KOPT-K1 (cell line): ENCODE results near the gene GOLGA5.
"Not testable (repeated sequence)": the region's sequence is repeated elsewhere in the genome, so short reads cannot be mapped to it uniquely, and the experiment has no call there.

Experiments used
- H3K27ac ChIP-seq: fragments of 200-600 bp; sonication (generic); 2 replicates; pipeline ENCODE4 v1.5.1; 2016; ENCODE audit warnings: antibody characterized with exemption, mild to moderate bottlenecking, low read depth, low read length; ENCODE audit not compliant: poor library complexity, severe bottlenecking
- H3K36me3 ChIP-seq: fragments of 200-600 bp; sonication (generic); 2 replicates; pipeline ENCODE4 v1.5.1; 2017; ENCODE audit warnings: antibody characterized with exemption, mild to moderate bottlenecking, low read length, moderate library complexity; ENCODE audit not compliant: insufficient read depth
- H3K9me3 ChIP-seq: fragments of 200-600 bp; sonication (generic); 2 replicates; pipeline ENCODE4 v1.5.1; 2017; ENCODE audit warnings: antibody characterized with exemption, low read length, mild to moderate bottlenecking; ENCODE audit not compliant: insufficient read depth, poor library complexity, severe bottlenecking

Gene GOLGA5

DNA sequence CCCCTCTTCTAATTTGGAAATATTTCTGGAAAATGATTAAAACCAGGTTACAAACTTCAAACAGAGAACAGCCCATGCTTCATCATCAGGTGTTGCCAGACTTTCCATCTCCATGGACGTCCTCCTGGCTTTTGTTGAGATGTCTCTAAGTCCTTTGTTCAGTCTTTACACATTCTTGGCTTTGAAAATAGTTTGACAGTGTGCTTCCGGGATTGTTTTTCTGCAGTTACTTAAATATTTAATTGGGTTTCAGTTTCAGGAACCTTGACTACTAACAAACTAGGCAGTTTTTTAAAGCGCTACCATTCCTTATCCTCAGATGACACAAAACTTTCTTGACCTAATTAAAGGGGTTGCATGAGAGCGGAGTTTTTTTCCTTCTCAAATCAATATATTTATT, 47.8 kb downstream of the GOLGA5 start:
- no peak overlapping the region for H3K27ac ChIP-seq
- no peaks in the 10 kb centered on the region for H3K9me3 ChIP-seq
- peaks cover 40% of the 10 kb centered on the region for H3K36me3 ChIP-seq

DNA sequence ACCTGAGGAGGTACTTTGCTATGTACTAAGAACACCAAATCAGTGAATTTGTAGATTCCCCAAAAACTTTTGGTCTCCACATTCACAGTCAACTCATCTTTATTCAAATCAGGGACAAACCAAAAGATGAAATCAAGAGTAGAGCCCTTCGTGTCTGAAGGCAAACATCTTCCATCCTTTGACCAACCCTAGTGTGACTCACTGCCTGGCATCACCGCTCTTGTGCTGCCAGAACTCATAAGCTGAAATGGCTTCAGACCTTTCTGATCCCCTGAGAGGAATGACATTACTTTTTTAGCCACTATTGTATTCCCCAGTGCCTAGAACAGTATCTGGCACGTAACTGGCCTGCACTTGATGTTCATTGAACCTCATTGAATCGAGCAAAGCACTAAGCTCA, 50.1 kb downstream of the GOLGA5 start:
- H3K9me3 ChIP-seq, result no peaks in the 10 kb centered on the region
- no peak overlapping the region for H3K27ac ChIP-seq

DNA sequence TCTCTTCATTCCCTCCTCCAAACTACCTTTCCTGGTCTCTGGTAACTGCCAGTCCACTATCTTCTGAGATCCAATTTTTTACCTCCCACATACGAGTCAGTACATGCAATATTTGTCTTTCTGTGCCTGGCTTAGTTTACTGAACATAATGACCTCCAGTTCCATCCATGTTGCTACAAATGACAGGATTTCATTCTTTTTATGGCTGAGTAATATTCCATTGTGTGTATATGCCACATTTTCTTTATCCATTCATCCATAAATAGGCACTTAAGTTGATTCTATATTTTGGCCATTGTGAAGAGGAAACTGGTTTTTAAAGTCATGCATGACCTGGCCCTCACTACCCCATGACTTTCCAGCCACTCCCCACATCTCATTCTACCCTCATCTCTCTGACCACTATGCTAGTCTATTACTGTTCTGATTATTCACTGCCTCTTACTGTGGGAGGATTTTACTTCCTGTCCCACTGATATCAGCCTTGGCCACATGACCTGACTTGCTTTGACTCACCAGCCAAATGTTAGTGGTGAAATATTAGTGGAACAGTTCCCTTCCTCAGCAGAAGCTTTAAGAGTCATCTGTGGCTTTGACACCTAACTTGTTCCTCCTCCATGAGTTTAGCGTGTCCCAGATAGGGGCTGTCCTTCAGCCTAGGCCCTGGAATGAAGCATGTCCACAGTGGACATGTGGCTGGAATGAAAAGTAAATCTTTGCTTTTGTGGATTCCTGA, 52.2 kb downstream of the GOLGA5 start:
- H3K36me3 ChIP-seq, result no peaks in the 10 kb centered on the region
- H3K27ac ChIP-seq, result peak overlapping the region; percentile 48
- H3K9me3 ChIP-seq, result peaks cover 9% of the 10 kb centered on the region

More for the DNA sequence above, 50.1 kb downstream of the GOLGA5 start:
- peaks cover 19% of the 10 kb centered on the region for H3K36me3 ChIP-seq

DNA sequence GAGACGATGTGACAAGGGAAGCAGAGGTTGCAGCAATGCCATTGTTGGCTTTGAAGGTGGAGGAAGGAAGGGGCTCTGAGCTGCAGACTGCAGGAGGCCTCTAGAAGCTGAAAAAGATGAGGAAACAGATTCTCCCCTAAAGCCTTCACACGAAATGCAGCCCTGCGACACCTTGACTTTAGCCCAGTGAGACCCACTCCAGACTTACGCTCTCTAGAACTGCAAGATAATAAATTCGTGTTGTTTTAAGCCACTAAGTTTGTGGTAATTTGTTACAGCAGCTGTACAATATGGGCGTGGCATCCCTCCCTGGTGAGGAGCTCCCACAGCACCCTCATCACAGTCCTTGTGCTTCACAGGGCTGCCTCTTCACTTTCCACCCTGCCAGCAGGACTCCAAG, 53.2 kb downstream of the GOLGA5 start:
- H3K9me3 ChIP-seq, result peaks cover 9% of the 10 kb centered on the region
- H3K27ac ChIP-seq, result peak overlapping the region; percentile 48
- H3K36me3 ChIP-seq, result no peaks in the 10 kb centered on the region

DNA sequence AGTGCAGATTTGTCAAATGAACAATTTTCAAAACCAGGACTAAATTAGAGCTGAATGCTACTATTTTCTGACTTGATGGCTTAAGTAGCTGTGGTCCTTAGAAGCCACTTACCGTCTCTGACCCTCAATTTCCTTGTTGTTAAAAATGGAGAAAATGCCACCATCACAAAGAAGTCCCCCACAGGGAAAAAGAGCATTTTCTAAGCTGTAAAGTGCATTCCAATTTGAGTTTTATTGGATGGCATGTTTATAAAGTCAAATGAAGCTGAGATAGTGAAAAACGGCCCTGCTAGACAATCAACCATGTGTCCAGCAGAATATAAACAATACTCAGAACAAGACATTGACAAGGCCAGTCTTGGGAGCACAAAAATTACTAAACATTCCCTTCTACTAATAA, 53.6 kb downstream of the GOLGA5 start:
- no peaks in the 10 kb centered on the region for H3K36me3 ChIP-seq
- peak overlapping the region; percentile 48 for H3K27ac ChIP-seq

DNA sequence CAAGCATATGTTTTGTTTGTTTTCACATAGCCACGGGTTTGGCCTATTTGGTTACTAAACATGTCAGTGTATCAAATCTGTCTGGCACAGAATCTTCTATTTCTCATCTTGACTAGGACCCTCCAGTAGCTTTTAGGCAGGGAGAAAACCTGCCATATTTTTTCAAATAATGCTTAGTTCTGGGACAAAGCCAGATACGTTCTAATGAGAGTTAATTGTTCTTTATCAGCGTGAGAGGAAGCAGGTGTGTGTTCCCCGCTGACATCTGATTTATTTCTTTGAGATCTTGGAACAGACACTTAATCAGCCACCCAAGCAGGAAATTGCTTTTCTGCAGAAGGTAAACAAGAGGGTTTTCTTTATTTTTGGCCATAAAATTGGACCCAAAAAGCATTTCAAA, 54.8 kb downstream of the GOLGA5 start:
- peak overlapping the region; percentile 48 for H3K27ac ChIP-seq
- H3K36me3 ChIP-seq, result no peaks in the 10 kb centered on the region
- H3K9me3 ChIP-seq, result peaks cover 9% of the 10 kb centered on the region

More for the DNA sequence above, 53.6 kb downstream of the GOLGA5 start:
- H3K9me3 ChIP-seq, result peaks cover 9% of the 10 kb centered on the region

DNA sequence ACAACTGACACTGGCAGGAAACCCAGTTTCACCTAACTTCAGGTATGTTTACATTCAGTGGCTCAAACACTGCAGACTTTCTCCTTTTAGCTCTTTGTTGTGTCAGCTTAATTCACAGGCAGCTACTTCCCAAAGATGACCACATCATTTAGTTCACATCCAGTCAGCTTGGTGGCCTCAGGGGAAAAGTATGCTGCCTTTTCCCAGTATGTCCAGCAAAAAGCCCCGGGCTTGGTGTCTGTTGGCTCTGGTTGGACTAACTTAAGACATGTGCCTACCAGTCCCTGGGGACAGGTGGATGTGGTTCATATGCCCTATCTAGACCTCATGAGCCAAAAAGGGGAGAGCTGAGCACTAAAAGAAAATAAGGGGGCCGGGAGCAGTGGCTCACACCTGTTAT, 56.4 kb downstream of the GOLGA5 start:
- no peak overlapping the region for H3K27ac ChIP-seq
- H3K9me3 ChIP-seq, result peaks cover 9% of the 10 kb centered on the region
- H3K36me3 ChIP-seq, result no peaks in the 10 kb centered on the region

DNA sequence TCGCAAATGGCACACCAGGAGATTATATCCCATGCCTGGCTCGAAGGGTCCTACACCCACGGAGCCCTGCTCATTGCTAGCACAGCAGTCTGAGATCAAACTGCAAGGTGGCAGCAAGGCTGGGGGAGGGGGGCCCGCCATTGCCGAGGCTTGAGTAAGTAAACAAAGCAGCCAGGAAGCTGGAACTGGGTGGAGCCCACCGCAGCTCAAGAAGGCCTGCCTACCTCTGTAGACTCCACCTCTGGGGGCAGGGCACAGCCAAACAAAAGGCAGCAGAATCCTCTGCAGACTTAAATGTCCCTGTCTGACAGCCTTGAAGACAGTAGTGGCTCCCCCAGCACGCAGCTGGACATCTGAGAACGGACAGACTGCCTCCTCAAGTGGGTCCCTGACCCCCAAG, 59.0 kb downstream of the GOLGA5 start:
- not testable (repeated sequence) for H3K36me3 ChIP-seq, H3K9me3 ChIP-seq
- peak overlapping the region; percentile 61 for H3K27ac ChIP-seq

DNA sequence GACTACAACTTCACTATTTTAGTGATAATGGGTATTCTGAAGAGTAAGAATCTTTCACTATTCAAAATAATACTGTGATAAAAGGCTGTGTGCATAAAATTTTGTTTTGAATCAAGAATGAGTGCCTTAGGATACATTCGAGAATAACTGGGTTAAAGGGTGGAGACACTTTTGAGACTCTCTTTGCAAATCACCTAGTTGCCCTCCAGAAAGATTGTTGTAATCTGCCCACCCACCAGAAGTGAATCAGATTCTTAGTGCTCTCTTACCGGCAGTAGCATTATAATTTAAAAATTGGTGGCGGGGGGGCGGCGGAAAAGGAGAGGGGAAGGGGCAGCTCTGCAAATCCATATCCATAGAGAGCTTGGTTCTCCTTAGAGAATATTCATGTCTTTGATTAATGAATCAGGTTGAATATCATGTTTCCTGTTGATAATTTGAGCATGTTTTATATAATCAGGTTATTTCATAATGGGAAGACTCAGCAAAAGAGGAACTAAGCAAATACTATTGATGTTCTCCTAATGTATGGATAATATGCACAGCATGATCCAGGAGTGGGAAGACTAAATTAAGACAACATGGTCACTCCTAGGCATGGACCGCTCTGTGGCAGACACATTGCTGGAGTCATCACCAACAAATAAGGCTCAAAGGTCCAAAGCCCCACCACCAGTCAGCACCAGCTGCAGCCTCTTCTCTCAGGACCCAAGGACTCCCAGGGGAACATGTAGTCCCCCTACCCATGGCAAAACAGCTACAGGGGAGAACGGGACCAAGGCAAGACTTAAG, 66.1 kb downstream of the GOLGA5 start:
- no peaks in the 10 kb centered on the region for H3K36me3 ChIP-seq
- no peaks in the 10 kb centered on the region for H3K9me3 ChIP-seq
- no peak overlapping the region for H3K27ac ChIP-seq

DNA sequence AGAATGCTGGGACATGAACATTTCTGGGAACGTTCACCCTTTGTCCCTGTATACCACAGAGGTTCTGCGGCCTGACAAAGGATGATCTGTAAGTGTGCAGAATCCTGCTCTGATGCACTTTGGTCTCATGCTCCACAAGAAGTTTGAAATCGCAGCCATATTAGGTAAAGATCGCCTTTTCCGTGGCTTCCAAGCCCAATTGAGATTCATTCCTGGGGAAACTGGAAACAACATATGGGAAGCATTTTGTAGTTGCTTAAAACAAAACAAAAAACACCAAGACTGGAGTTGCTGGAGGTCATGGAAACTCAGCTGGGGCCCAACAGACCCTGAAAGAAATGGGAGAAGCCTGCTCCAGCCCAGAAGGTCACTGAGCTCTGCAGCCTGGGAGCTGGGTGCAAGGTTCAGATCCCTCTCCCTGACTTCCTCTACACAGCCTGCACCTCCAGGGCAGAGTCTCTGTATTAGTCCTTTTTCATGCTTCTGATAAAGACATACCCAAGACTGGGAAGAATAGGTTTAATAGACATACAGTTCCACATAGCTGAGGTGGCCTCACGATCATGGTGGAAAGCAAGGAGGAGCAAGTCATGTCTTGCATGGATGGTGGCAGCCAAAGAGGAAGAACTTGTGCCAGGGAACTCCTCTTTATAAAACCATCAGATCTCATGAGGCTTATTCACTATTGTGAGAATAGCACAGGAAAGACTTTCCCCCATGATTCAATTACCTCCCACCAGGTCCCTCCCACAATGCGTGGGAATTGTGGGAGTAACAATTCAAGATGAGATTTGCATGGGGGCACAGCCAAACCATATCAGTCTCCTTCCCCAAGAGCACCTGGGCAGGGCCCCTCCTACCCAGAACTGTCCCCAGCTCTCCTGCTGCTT, 68.0 kb downstream of the GOLGA5 start:
- Histone ChIP-seq H3K36me3 (no peaks in the 10 kb centered on the region), H3K9me3 (peaks cover 7% of the 10 kb centered on the region)

DNA sequence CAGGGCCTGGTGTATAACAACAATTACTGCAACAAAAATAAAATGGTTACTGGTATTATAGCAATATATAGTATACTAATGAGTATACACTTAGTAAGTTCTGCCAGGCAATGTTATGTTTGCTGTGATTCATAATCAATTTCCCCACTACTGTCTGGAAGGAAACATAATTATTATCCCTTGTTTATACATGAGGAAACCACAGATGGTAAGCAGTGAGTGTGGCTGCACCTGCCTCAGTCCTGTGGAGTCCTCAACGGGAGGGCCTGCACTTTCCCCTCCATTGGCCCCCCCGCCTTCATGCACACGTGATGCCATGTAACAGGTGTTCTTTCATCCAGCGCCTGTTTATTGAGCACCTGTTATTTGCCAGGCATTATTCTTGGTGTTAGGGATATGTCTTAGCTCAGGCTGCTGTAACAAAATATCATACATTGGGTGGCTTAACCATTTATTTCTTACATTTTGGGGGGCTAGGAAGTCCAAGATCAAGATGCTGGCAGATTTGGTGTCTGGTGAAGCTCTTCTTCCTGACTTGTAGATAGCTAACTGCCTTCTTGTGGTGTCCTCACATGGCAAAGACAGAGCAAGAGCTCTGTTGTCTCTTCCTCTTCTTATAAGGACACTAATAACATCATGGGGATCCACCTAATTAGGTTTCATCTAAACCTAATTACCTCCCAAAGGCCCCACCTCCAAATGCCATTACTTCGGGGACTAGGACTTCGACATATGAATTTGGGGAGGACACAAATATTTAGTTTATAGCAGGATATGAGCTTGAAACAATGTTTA, 69.4 kb downstream of the GOLGA5 start:
- Histone ChIP-seq H3K9me3 (peaks cover 7% of the 10 kb centered on the region), H3K27ac (no peak overlapping the region), H3K36me3 (no peaks in the 10 kb centered on the region)

More for the DNA sequence above, 68.0 kb downstream of the GOLGA5 start:
- no peak overlapping the region for H3K27ac ChIP-seq

DNA sequence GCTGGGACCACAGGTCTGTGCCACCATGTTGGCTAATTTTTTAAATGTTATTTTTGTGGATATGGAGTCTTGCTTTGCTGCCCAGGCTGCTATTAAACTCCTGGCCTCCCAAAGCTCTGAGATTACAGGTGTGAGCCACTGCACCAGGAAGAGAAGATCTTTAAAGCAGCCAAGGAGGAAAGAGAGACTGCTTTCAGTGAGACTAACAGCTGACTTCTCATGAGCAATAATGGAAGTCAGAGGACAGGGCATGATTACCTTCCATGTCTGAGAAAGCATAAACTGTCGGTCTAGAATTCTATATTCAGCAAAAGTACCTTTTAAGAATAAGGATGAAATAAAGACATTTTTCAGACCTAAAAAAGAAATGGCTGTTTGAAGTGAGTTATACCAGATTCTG, 71.6 kb downstream of the GOLGA5 start:
- H3K36me3 ChIP-seq, result no peaks in the 10 kb centered on the region
- no peak overlapping the region for H3K27ac ChIP-seq
- peaks cover 7% of the 10 kb centered on the region for H3K9me3 ChIP-seq

DNA sequence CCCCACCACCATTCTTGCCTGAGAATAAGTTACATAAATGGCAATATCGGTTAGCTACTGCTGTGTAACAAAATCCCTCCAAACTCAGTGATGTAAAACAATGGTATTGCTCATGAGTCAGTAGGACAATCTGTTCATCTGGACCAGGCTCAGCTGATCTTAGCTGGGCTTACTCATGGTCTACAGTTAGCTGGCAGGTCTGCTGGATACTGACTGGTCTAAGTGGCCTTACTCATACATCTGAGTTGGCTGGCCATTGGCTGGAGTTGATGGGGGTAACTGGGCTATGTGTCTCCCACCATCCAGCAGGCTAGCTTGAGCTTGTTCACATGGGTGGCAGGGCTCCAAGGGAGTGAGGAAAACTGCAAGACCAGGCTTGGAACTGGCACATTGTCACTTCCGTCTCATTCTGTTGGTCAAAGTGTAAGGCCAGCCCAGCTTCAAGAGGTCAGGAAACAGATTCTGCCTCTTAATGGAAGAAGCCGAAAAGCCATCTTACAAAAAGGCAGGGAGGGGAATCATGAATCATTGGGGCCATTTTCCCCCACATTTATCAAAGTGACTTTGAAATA, 72.2 kb downstream of the GOLGA5 start:
- no peak overlapping the region for H3K27ac ChIP-seq
- H3K9me3 ChIP-seq, result peaks cover 7% of the 10 kb centered on the region

More for the DNA sequence above, 72.2 kb downstream of the GOLGA5 start:
- no peaks in the 10 kb centered on the region for H3K36me3 ChIP-seq
